Natural killer cell (primary cell): ENCODE data around the gene FOXP1. TPM values are rescaled to one million over a fixed set of nuclear protein-coding genes. Genes with fewer than 3 reads are reported as not detected.

ENCODE experiments used
- ATAC-seq, 3 donors: fragments of 150-1000 bp in 2 of 3; fragments of 200-7000 bp in 1 of 3; cut with Tn5 transposase; 1 replicate in 1 of 3; 2 replicates in 2 of 3; pipeline ENCODE4 v1.10.0; 2021; ENCODE audit warnings: mild to moderate bottlenecking in 2 of 3, moderate library complexity in 2 of 3
- DNase-seq, 2 donors: peaks; one replicate each; pipeline versions ENCODE4 v3.0.0 to v3.0.0-alpha.2; 2013 to 2021; ENCODE audit warnings: mixed read lengths in 1 of 2
- H3K27ac ChIP-seq: one replicate; pipeline ENCODE4 v1.5.1; 2013; ENCODE audit warnings: mild to moderate bottlenecking, low read length
- H3K27me3 ChIP-seq: one replicate; pipeline ENCODE4 v1.6.1; 2013; ENCODE audit warnings: low read length; ENCODE audit not compliant: control insufficient read depth, insufficient read depth
- H3K36me3 ChIP-seq: one replicate; pipeline ENCODE4 v1.6.1; 2013; ENCODE audit warnings: low read length; ENCODE audit not compliant: control insufficient read depth, insufficient read depth
- H3K4me1 ChIP-seq: one replicate; pipeline ENCODE4 v1.6.1; 2013; ENCODE audit warnings: low read length; ENCODE audit not compliant: control insufficient read depth, insufficient read depth
- H3K4me3 ChIP-seq: one replicate; pipeline ENCODE4 v1.5.1; 2013; ENCODE audit warnings: low read length
- H3K9me3 ChIP-seq: one replicate; pipeline ENCODE4 v1.6.1; 2013; ENCODE audit warnings: low read length; ENCODE audit not compliant: control insufficient read depth, insufficient read depth
- H3K27ac Mint-ChIP-seq, 2 donors: one replicate each; pipeline ENCODE4 v1.8.0; 2022; ENCODE audit warnings: mild to moderate bottlenecking in 2 of 2, mixed read lengths in 2 of 2, moderate library complexity in 1 of 2
- H3K27me3 Mint-ChIP-seq, 2 donors: one replicate each; pipeline ENCODE4 v1.8.0; 2022; ENCODE audit warnings: low read depth in 2 of 2, mixed read lengths in 2 of 2
- H3K36me3 Mint-ChIP-seq: one replicate; pipeline ENCODE4 v1.8.0; 2022; ENCODE audit warnings: mixed read lengths
- H3K4me1 Mint-ChIP-seq, 2 donors: one replicate each; pipeline ENCODE4 v1.8.0; 2022; ENCODE audit warnings: mixed read lengths in 2 of 2
- H3K4me3 Mint-ChIP-seq: one replicate; pipeline ENCODE4 v1.8.0; 2022; ENCODE audit warnings: mild to moderate bottlenecking, moderate library complexity, mixed read lengths
- H3K9me3 Mint-ChIP-seq, 2 donors: one replicate each; pipeline ENCODE4 v1.8.0; 2022; ENCODE audit warnings: mixed read lengths in 2 of 2
- WGBS: methylation state at CpG from one replicate; pipeline ENCODE4 v1.1.7; 2013; ENCODE audit warnings: missing lambda C conversion rate; ENCODE audit not compliant: insufficient coverage; 5-methylcytosine and 5-hydroxymethylcytosine counted together
- intact Hi-C: fragments of 100-400 bp; cut with micrococcal nuclease; formaldehyde crosslinking; loops from one replicate; pipeline ENCODE4 v1.14.2; 2022
- total RNA-seq, 4 donors: library from RNA; stranded (reverse); fragments of 120-200 nt in 1 of 4; gene quantifications; one replicate each; pipeline versions ENCODE4 v1.2.3 to v1.2.4, GENCODE V29; 2013 to 2022
- TF ChIP-seq, protein P1 (sequence below): fragments of 200-600 bp; IDR thresholded peaks from one replicate; pipeline ENCODE4 v1.8.0; 2022; ENCODE audit warnings: antibody characterized with exemption

The FOXP1 gene
- total RNA-seq, 3 donors from 2014 or later (not counting 1 experiment from before 2014, with no cell fraction given), result 166 to 185 (median 166) TPM

GRCh38 chr3:71509066-71509465 is 74.5 kb downstream of the FOXP1 start:
- H3K27ac Mint-ChIP-seq, result no peak overlapping the region

GRCh38 chr3:71505767-71506350 is 77.7 kb downstream of the FOXP1 start:
- Mint-ChIP-seq H3K4me1 (peaks cover 6 to 28% of the 10 kb centered on the region in 2 donors), H3K27ac (no peak overlapping the region), H3K9me3 (no peaks in the 10 kb centered on the region), H3K27me3 (no peaks in the 10 kb centered on the region), H3K36me3 (no peaks in the 10 kb centered on the region), H3K4me3 (no peak overlapping the region)
- Histone ChIP-seq H3K4me3 (no peak overlapping the region), H3K27ac (no peak overlapping the region), H3K4me1 (peaks cover 4% of the 10 kb centered on the region), H3K9me3 (no peaks in the 10 kb centered on the region), H3K36me3 (no peaks in the 10 kb centered on the region), H3K27me3 (no peaks in the 10 kb centered on the region)
- ATAC-seq (no peak), DNase-seq (no peak)
- WGBS, result 89% methylated on average over 10 of the region's 10 CpGs
- intact Hi-C loops, result no loop called here
- TF ChIP-seq, protein P1, sequence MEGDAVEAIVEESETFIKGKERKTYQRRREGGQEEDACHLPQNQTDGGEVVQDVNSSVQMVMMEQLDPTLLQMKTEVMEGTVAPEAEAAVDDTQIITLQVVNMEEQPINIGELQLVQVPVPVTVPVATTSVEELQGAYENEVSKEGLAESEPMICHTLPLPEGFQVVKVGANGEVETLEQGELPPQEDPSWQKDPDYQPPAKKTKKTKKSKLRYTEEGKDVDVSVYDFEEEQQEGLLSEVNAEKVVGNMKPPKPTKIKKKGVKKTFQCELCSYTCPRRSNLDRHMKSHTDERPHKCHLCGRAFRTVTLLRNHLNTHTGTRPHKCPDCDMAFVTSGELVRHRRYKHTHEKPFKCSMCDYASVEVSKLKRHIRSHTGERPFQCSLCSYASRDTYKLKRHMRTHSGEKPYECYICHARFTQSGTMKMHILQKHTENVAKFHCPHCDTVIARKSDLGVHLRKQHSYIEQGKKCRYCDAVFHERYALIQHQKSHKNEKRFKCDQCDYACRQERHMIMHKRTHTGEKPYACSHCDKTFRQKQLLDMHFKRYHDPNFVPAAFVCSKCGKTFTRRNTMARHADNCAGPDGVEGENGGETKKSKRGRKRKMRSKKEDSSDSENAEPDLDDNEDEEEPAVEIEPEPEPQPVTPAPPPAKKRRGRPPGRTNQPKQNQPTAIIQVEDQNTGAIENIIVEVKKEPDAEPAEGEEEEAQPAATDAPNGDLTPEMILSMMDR, result no peak

More at GRCh38 chr3:71509066-71509465, 74.5 kb downstream of the FOXP1 start:
- H3K36me3 ChIP-seq, result no peaks in the 10 kb centered on the region
- H3K27me3 ChIP-seq, result no peaks in the 10 kb centered on the region
- Mint-ChIP-seq H3K4me1 (peaks cover 12 to 19% of the 10 kb centered on the region in 2 donors), H3K27me3 (no peaks in the 10 kb centered on the region), H3K36me3 (no peaks in the 10 kb centered on the region), H3K4me3 (no peak overlapping the region), H3K9me3 (no peaks in the 10 kb centered on the region)
- DNase-seq (no peak), ATAC-seq (no peak)
- intact Hi-C loops, result no loop called here
- TF ChIP-seq, protein P1, result no peak
- peaks cover 18% of the 10 kb centered on the region for H3K4me1 ChIP-seq
- WGBS, result 96% methylated on average over 3 of the region's 3 CpGs
- H3K4me3 ChIP-seq, result no peak overlapping the region
- H3K9me3 ChIP-seq, result no peaks in the 10 kb centered on the region
- H3K27ac ChIP-seq, result no peak overlapping the region

DNA sequence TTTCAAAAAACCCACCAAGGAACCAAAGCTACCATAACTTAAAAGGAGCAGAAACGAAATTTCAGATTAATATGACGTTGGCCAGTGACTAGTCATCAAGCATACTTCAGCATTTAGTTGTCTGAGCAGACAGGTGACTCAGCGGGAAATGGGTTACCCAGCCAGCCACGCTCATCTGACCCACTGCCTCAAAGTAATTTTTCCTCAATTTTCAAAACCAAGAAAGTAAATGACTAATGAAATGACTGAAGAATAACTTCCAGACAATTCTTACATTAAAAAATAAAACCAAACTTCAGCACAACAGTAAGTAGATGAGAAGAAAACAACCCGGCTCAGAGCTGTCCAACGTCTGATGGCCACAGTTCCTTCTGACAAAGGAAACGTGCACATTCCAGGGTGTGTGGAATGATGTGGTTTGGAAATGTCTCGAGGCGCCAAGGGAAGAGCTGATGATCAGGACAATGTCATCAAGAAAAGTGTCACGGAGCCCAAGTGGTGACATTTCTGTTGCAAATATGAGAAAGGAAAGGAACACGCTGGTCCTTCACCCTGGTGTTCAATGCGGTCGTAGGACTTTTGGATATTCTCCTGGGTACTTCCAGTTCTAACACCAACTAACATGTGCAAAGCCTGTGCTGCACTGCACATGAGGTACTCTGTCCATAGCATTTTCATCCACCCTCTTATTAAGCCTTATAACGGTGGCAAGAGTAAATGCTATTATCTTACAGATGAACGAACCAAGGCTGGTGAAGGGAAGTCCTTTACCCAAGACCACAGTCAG is 79.1 kb downstream of the FOXP1 start:
- Histone ChIP-seq H3K27me3 (no peaks in the 10 kb centered on the region), H3K36me3 (no peaks in the 10 kb centered on the region), H3K4me1 (peaks cover 4% of the 10 kb centered on the region), H3K4me3 (no peak overlapping the region), H3K9me3 (no peaks in the 10 kb centered on the region), H3K27ac (no peak overlapping the region)
- intact Hi-C loops, result no loop called here
- 81% methylated on average over 15 of the region's 15 CpGs for WGBS
- ATAC-seq, result peak in 1 of 3 donors; percentile 21
- no peaks in the 10 kb centered on the region for H3K9me3 Mint-ChIP-seq
- TF ChIP-seq, protein P1, result no peak
- no peak for DNase-seq
- no peaks in the 10 kb centered on the region for H3K27me3 Mint-ChIP-seq
- no peak overlapping the region for H3K4me3 Mint-ChIP-seq
- H3K4me1 Mint-ChIP-seq, result peaks cover 6 to 33% of the 10 kb centered on the region in 2 donors
- no peaks in the 10 kb centered on the region for H3K36me3 Mint-ChIP-seq
- no peak overlapping the region for H3K27ac Mint-ChIP-seq
